Lower lobe of right lung (tissue), 2 donors: Measurements from ENCODE around the gene NPAS2. TPM values are rescaled to one million over a fixed set of nuclear protein-coding genes. Genes with fewer than 3 reads are reported as not detected.

Source experiments
- ATAC-seq, 2 donors: fragments of 200-7000 bp; cut with Tn5 transposase; one replicate each; pipeline ENCODE4 v1.9.1; 2020 to 2022; ENCODE audit warnings: mild to moderate bottlenecking in 2 of 2, moderate library complexity in 2 of 2
- DNase-seq: peaks from one replicate; pipeline ENCODE4 v3.0.0-alpha.2; 2020
- H3K27ac ChIP-seq: fragments of 200-600 bp; one replicate; pipeline ENCODE4 v1.8.0; 2022
- H3K27me3 ChIP-seq: fragments of 200-600 bp; one replicate; pipeline ENCODE4 v1.8.0; 2022; ENCODE audit warnings: low read depth
- H3K36me3 ChIP-seq: fragments of 200-600 bp; one replicate; pipeline ENCODE4 v1.8.0; 2022; ENCODE audit warnings: mild to moderate bottlenecking
- H3K4me1 ChIP-seq: fragments of 200-600 bp; one replicate; pipeline ENCODE4 v1.8.0; 2022
- H3K4me3 ChIP-seq: fragments of 200-600 bp; one replicate; pipeline ENCODE4 v1.8.0; 2022; ENCODE audit warnings: mild to moderate bottlenecking
- H3K9me3 ChIP-seq: fragments of 200-600 bp; one replicate; pipeline ENCODE4 v1.8.0; 2022
- intact Hi-C: fragments of 100-400 bp; cut with DNase I; formaldehyde crosslinking; loops from one replicate; pipeline ENCODE4 v1.11.0; 2022
- total RNA-seq: library from RNA; stranded (reverse); fragmentation: NEBNext Ultra II Directional; extraction: Animal tissue kit (Norgen Biotek cat#: 25700); gene quantifications from one replicate; pipeline ENCODE4 v1.2.1, GENCODE V29; 2021
- TF ChIP-seq, protein P1 (sequence below): fragments of 200-600 bp; IDR thresholded peaks from one replicate; pipeline ENCODE4 v1.8.0; 2022; ENCODE audit warnings: antibody characterized with exemption, mild to moderate bottlenecking
- donor health status: DM: no; HTN: yes; CAD: no; lungs with severe emphysema.

The NPAS2 gene
- total RNA-seq, 1 donor from 2014 or later = 10.1 TPM

DNA sequence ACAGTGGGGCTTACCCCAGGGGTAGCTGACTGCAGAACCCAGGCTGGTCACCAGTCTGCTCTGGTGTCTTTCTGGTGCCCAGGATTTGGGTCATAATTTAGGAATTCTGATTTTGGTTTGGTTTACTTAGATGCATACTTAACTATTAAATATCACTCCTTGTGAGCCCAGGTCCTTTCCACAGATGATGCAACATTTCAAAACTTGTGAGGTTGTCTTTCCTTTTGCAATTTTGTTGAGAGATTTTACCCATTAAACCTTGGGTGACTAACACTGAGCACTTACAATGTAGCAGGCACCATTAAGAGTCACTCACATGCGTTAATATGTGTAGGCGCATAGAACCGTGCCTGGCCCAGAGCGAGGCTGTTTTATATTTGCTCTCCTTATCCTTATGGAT is 120.3 kb downstream of the NPAS2 start:
- H3K36me3 ChIP-seq = no peaks in the 10 kb centered on the region
- H3K9me3 ChIP-seq = no peaks in the 10 kb centered on the region
- H3K27ac ChIP-seq = no peak overlapping the region
- no peak overlapping the region for H3K4me3 ChIP-seq
- no peak for ATAC-seq
- intact Hi-C loops = no loop called here
- no peaks in the 10 kb centered on the region for H3K4me1 ChIP-seq
- TF ChIP-seq, protein P1, sequence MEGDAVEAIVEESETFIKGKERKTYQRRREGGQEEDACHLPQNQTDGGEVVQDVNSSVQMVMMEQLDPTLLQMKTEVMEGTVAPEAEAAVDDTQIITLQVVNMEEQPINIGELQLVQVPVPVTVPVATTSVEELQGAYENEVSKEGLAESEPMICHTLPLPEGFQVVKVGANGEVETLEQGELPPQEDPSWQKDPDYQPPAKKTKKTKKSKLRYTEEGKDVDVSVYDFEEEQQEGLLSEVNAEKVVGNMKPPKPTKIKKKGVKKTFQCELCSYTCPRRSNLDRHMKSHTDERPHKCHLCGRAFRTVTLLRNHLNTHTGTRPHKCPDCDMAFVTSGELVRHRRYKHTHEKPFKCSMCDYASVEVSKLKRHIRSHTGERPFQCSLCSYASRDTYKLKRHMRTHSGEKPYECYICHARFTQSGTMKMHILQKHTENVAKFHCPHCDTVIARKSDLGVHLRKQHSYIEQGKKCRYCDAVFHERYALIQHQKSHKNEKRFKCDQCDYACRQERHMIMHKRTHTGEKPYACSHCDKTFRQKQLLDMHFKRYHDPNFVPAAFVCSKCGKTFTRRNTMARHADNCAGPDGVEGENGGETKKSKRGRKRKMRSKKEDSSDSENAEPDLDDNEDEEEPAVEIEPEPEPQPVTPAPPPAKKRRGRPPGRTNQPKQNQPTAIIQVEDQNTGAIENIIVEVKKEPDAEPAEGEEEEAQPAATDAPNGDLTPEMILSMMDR = no peak
- no peaks in the 10 kb centered on the region for H3K27me3 ChIP-seq
- DNase-seq = no peak

DNA sequence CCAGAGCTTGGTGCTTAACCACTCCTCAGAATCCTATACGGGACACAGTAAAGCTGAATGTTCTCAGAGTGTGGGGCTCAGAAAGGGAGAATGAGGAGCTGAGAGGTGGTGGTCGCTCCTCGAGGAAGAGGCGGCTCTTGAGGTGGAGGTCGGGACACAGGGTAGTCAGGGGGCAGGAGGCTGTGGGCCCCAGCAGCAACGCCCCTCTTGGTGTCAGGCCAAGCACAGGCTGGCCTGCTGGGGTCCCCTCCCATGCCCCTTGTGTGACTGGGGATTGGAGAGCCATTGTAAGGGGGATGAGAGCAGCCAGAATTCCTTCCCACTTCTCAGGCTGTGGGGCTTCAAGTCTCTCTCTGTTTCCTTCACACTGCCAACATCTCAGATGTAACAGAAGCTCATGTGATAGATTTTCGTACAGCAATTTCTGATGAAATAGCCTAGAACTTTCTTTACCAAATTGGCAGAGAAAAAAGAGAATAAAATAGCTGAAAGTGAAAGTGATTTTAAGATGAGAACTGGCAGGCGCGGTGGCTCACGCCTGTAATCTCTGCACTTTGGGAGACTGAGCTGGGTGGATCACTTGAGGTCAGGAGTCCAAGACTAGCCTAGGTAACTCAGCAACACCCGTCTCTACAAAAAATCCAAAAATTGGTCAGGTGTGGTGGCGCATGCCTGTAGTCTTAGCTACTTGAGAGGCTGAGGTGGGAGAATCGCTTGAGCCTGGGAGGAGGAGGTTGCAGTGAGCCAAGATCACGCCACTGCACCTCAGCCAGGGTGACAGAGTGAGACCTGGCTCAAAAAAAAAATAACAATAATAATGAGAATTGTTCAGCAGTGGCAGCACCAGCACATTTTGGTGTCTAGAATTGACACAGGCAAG is 121.1 kb downstream of the NPAS2 start:
- DNase-seq (no peak), ATAC-seq (no peak)
- Histone ChIP-seq H3K4me1 (no peaks in the 10 kb centered on the region), H3K4me3 (no peak overlapping the region), H3K9me3 (no peaks in the 10 kb centered on the region), H3K27ac (no peak overlapping the region), H3K27me3 (no peaks in the 10 kb centered on the region), H3K36me3 (no peaks in the 10 kb centered on the region)
- intact Hi-C loops = no loop called here
- TF ChIP-seq, protein P1 = no peak

DNA sequence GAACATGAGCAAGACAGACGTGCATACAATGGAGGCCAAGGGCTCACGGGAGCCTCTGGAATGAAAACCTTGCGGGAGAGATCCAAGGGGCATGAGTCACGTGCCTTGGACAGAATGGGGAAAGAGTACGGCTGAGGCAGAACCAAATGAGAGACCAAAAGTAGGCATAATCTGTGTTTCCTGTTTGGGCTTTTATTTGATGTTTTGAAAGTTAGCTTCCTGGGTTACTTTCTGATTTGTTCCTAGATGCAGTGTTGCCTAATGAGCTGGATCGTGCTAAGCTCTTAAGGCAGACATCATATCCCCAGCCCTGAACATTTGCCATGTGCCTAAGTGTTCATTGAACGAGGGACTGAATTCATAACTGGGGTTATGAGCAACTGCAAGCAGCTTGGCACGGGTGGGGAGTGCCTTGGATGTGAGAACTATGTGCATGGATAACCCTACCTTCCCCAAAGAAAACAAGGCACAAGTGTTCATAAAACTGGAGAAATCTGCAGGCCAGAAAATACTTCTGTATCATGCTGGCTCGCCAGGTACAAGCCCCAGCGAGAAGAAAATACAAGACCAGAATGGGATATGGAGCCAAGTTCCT is 121.8 kb downstream of the NPAS2 start:
- TF ChIP-seq, protein P1 = no peak
- no peak for ATAC-seq

GRCh38 chr2:100944617-100945432 is 124.9 kb downstream of the NPAS2 start:
- ATAC-seq (no peak), DNase-seq (no peak)
- Histone ChIP-seq H3K4me1 (no peaks in the 10 kb centered on the region), H3K27ac (no peak overlapping the region), H3K36me3 (no peaks in the 10 kb centered on the region), H3K9me3 (no peaks in the 10 kb centered on the region), H3K27me3 (no peaks in the 10 kb centered on the region), H3K4me3 (no peak overlapping the region)
- TF ChIP-seq, protein P1 = no peak
- intact Hi-C loops = no loop called here

More for the DNA sequence above, 121.8 kb downstream of the NPAS2 start:
- Histone ChIP-seq H3K9me3 (no peaks in the 10 kb centered on the region), H3K27me3 (no peaks in the 10 kb centered on the region), H3K27ac (no peak overlapping the region), H3K4me3 (no peak overlapping the region), H3K36me3 (no peaks in the 10 kb centered on the region), H3K4me1 (no peaks in the 10 kb centered on the region)
- DNase-seq = no peak
- intact Hi-C loops = no loop called here

GRCh38 chr2:100945433-100945740 is 125.4 kb downstream of the NPAS2 start:
- Histone ChIP-seq H3K4me3 (no peak overlapping the region), H3K36me3 (no peaks in the 10 kb centered on the region), H3K27me3 (no peaks in the 10 kb centered on the region), H3K9me3 (no peaks in the 10 kb centered on the region), H3K4me1 (no peaks in the 10 kb centered on the region), H3K27ac (no peak overlapping the region)
- intact Hi-C loops = no loop called here
- no peak for DNase-seq
- no peak for ATAC-seq
- TF ChIP-seq, protein P1 = no peak
